Right renal cortex interstitium (tissue), 3 donors: ENCODE results near the gene KLHL12. TPM values are rescaled to one million over a fixed set of nuclear protein-coding genes. Genes with fewer than 3 reads are reported as not detected.

Experiments used
- DNase-seq, 3 donors: peaks; one replicate each; pipeline ENCODE4 v3.0.0-alpha.2; 2013; ENCODE audit warnings: low read depth in 3 of 3, low spot score in 2 of 3
- polyA plus RNA-seq, 3 donors: library from polyadenylated mRNA; unstranded; fragments of 120-200 nt; gene quantifications; one replicate each; pipeline ENCODE4 v1.2.1, GENCODE V29; 2013; ENCODE audit not compliant: insufficient read length in 3 of 3

KLHL12 gene
- polyA plus RNA-seq, 3 donors, result 41.0 to 50.3 (median 44.5) TPM

DNA sequence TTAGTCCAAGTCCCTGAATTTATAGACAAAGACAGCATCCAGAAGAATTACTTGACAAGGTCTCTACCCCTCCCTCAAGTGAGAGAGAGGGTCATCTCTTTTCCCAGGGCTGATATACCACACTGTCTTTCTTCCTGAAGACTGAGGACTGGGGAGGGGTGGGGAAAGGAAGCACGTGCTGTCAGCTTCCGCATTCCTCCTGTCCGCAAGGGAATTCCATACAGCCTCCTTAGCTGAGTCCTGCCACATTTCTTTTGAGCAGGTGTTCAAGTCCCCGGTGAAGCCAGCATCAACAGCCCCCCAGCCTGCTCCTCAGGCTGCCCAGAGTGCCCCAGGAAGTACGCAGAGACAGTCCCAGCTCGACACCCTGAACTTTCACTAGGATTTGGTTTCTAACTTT lies 82.1 kb downstream of the KLHL12 start:
- DNase-seq, result no peak

DNA sequence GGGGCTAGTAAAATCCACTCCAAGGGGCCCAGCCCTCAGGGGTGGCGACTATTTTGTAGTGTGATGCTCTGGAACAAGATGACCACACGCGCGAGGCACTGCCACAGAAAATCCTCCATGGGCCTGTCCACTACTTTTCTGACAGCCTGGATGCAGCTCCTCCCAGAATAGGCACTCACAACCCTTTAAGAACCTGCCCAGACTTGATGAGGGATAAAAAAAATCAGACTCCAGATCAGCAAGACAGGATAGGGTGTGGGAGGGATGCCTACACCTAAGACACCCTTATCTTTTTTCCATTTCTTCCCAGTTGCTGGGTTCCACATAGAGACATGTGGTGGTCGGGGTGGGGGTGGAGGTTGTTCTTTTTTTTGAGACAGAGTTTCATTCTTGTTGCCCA lies 82.8 kb downstream of the KLHL12 start:
- no peak for DNase-seq

DNA sequence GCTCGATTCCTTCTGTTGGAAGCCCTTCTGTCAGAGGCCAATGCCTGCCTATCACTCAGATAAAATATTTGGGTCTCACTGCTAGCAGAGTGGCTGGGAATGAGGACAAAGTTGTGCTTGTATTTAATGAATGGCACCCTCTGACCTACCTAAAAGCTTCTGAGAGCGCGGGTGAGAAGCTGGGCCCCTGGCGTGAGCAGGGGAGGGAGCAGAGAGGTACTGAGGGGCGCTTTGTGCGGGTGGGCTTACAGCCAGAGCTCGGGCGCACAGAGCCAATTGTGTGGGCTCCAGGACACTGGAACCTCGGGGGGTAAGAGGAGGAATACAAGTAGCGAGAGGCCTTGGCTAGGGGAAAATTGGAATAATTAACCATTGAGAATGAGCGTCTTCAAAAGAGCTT lies 84.0 kb downstream of the KLHL12 start:
- no peak for DNase-seq

Other genes with a start within 250 kb of the KLHL12 start
- 1 to 10 TPM; 2.3 to 2.5 (median 2.4) TPM for gene SYT2, start 216.8 kb downstream of the KLHL12 start, polyA plus RNA-seq
- 100 to 1,000 TPM in 1 of 3 donors, 10 to 100 TPM in 2; 94.2 to 101 (median 94.4) TPM for gene KDM5B, start 118.8 kb downstream of the KLHL12 start, polyA plus RNA-seq
- 1 to 10 TPM; 2.3 to 3.5 (median 2.8) TPM for gene PCAT6, start 116.3 kb downstream of the KLHL12 start, polyA plus RNA-seq
- 10 to 100 TPM; 11.3 to 12.3 (median 11.4) TPM for gene RABIF, start 38.1 kb downstream of the KLHL12 start, polyA plus RNA-seq
- gene ADIPOR1, start 31.1 kb upstream of the KLHL12 start, polyA plus RNA-seq, result 10 to 100 TPM; 80.7 to 86.3 (median 85.3) TPM
- gene CYB5R1, start 40.0 kb upstream of the KLHL12 start, polyA plus RNA-seq, result 10 to 100 TPM; 45.7 to 50.3 (median 48.6) TPM
- 10 to 100 TPM; 79.8 to 82.3 (median 82.1) TPM for gene TMEM183A, start 80.1 kb upstream of the KLHL12 start, polyA plus RNA-seq
- gene PPFIA4, start 99.3 kb upstream of the KLHL12 start, polyA plus RNA-seq, result 1 to 10 TPM; 5.8 to 6.7 (median 6.6) TPM
- under 1 TPM in 2 of 3 donors, not detected in 1; 0.14 TPM for gene MYOG, start 158.8 kb upstream of the KLHL12 start, polyA plus RNA-seq
- 1 to 10 TPM; 5.2 to 8.0 (median 6.4) TPM for gene ADORA1, start 200.5 kb upstream of the KLHL12 start, polyA plus RNA-seq
- gene MYBPH, start 248.6 kb upstream of the KLHL12 start, polyA plus RNA-seq, result under 1 TPM; 0.08 to 0.32 (median 0.31) TPM